Thoracic aorta (tissue), 2 donors: ENCODE data around the gene ALG3. TPM values are rescaled to one million over a fixed set of nuclear protein-coding genes. Genes with fewer than 3 reads are reported as not detected.

Experiments used
- ATAC-seq: fragments of 150-250 bp; one replicate; pipeline ENCODE4 v1.8.0; 2017; ENCODE audit warnings: low read depth; ENCODE audit not compliant: insufficient number of reproducible peaks, low FRiP score
- DNase-seq: peaks from one replicate; pipeline ENCODE4 v3.0.0-alpha.2; 2020; ENCODE audit warnings: low spot score
- H3K27ac ChIP-seq, 2 donors: fragments of 200-600 bp; sonication (generic); 1 replicate in 1 of 2; 2 replicates in 1 of 2; pipeline ENCODE4 v1.5.1; 2016; ENCODE audit warnings: mild to moderate bottlenecking in 2 of 2, moderate library complexity in 2 of 2
- H3K27me3 ChIP-seq: fragments of 200-600 bp; sonication (generic); replicated peaks from 2 replicates; pipeline ENCODE4 v1.6.0; 2016; ENCODE audit warnings: mild to moderate bottlenecking; ENCODE audit not compliant: insufficient read depth
- H3K36me3 ChIP-seq: fragments of 200-600 bp; sonication (generic); one replicate; pipeline ENCODE4 v1.5.1; 2016
- H3K4me1 ChIP-seq, 2 donors: fragments of 200-600 bp; sonication (generic); 1 replicate in 1 of 2; 2 replicates in 1 of 2; pipeline versions ENCODE4 v1.5.1 to v1.6.0; 2016; ENCODE audit warnings: low read depth in 2 of 2, mild to moderate bottlenecking in 1 of 2; ENCODE audit not compliant: control insufficient read depth in 1 of 2
- H3K4me3 ChIP-seq: fragments of 200-600 bp; sonication (generic); 2 replicates; pipeline ENCODE4 v1.5.1; 2016; ENCODE audit warnings: mild to moderate bottlenecking
- H3K9me3 ChIP-seq: fragments of 200-600 bp; sonication (generic); 2 replicates; pipeline ENCODE4 v1.5.1; 2016
- CTCF ChIP-seq: fragments of 200-600 bp; sonication (generic); IDR thresholded peaks from one replicate; pipeline ENCODE4 v1.5.1; 2019; ENCODE audit warnings: antibody characterized with exemption
- total RNA-seq, 2 donors: library from RNA; depleted of rRNA; stranded (reverse); fragments of >200 nt; gene quantifications; one replicate each; pipeline versions ENCODE4 v1.1.0 to v1.2.3, GENCODE V29; 2016

Gene ALG3
- total RNA-seq, 2 donors from 2014 or later = 52.0 to 55.0 TPM

GRCh38 chr3:184255291-184256039 is 6.7 kb upstream of the ALG3 start:
- ATAC-seq = peak; percentile 11
- Histone ChIP-seq H3K4me3 (no peak overlapping the region), H3K27ac (no peak overlapping the region), H3K36me3 (no peaks in the 10 kb centered on the region), H3K27me3 (peaks cover 5% of the 10 kb centered on the region), H3K9me3 (no peaks in the 10 kb centered on the region), H3K4me1 (peaks cover 5 to 6% of the 10 kb centered on the region in 2 donors)
- no peak for DNase-seq
- no peak for TF ChIP-seq CTCF

GRCh38 chr3:184250167-184250828 is 1.5 kb upstream of the ALG3 start:
- peak overlapping the region; percentile 18 to 28 for H3K27ac ChIP-seq
- ATAC-seq (peak; percentile 80), DNase-seq (peak; percentile 65)
- peak; percentile 89 for TF ChIP-seq CTCF
- H3K4me3 ChIP-seq = peak overlapping the region; percentile 82
- H3K4me1 ChIP-seq = peaks cover 3 to 11% of the 10 kb centered on the region in 2 donors
- H3K36me3 ChIP-seq = peaks cover 4% of the 10 kb centered on the region
- H3K9me3 ChIP-seq = no peaks in the 10 kb centered on the region
- no peaks in the 10 kb centered on the region for H3K27me3 ChIP-seq

- Histone ChIP-seq H3K27me3 (no peaks in the 10 kb centered on the region), H3K9me3 (no peaks in the 10 kb centered on the region), H3K4me1 (peaks cover 3 to 11% of the 10 kb centered on the region in 2 donors), H3K27ac (peak within 1 kb of the TSS; percentile 75 to 83), H3K4me3 (peak within 1 kb of the TSS; percentile 82), H3K36me3 (peaks cover 9% of the 10 kb centered on the region)
- peak; percentile 58 for TF ChIP-seq CTCF
- DNase-seq (peak; percentile 83), ATAC-seq (peak; percentile 93)
Observed at GRCh38 chr3:184249412-184250166, 827 bp upstream of the ALG3 start, which contains the start of gene EEF1AKMT4. TSS of gene EEF1AKMT4 (plus strand) at chr3:184249672. CDS start at chr3:184249695, 23 bp downstream.

GRCh38 chr3:184242297-184242685 is 6.5 kb downstream of the ALG3 start:
- Histone ChIP-seq H3K27me3 (no peaks in the 10 kb centered on the region), H3K4me3 (no peak overlapping the region), H3K4me1 (no peaks in the 10 kb centered on the region), H3K36me3 (peaks cover 33% of the 10 kb centered on the region), H3K27ac (no peak overlapping the region), H3K9me3 (no peaks in the 10 kb centered on the region)
- ATAC-seq (no peak), DNase-seq (no peak)
- TF ChIP-seq CTCF = no peak
